Breast epithelium (tissue), 3 donors: ENCODE data around the gene ZNF407.

Source experiments
- POLR2AphosphoS5 ChIP-seq, 3 donors: sonication (generic); formaldehyde crosslinking; IDR thresholded peaks; one replicate each; pipeline ENCODE4 v1.6.1; 2017; ENCODE audit warnings: antibody characterized with exemption in 3 of 3
- TF ChIP-seq, protein P1 (sequence below), 3 donors: fragments of 450-650 bp; IDR thresholded peaks; one replicate each; pipeline ENCODE4 v1.5.1; 2016 to 2017; ENCODE audit warnings: antibody characterized with exemption in 3 of 3, mild to moderate bottlenecking in 3 of 3, moderate library complexity in 3 of 3

DNA sequence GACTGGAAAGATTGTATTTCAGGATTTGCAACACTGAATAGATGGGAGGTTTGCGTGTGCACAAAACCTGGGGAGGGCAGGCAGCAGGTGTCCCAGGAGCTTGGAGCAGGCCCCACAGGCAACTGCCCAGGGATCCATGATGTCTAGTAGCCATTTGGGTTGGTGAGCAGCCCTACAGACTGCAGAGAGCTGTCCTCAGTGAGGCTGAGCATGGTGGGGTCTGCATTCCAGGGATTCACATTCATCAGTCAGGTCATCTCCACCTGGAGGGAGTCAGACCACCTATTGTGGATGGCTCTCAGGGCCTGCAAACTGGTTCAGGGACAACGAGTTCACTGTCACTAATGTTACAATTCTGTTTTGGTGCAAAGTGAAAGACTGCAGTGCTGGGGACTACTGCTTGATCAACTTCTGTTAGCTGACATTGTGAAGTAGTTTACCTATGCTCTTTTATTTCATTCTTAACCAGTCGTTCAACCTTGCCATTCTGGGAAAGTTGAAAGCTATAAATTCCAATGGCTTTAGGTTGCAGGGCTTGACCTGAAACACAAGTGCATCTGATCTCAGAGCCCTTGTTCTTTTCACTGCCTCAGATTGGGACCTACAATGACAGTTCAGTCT is 222.6 kb downstream of the ZNF407 start:
- TF ChIP-seq, protein P1, sequence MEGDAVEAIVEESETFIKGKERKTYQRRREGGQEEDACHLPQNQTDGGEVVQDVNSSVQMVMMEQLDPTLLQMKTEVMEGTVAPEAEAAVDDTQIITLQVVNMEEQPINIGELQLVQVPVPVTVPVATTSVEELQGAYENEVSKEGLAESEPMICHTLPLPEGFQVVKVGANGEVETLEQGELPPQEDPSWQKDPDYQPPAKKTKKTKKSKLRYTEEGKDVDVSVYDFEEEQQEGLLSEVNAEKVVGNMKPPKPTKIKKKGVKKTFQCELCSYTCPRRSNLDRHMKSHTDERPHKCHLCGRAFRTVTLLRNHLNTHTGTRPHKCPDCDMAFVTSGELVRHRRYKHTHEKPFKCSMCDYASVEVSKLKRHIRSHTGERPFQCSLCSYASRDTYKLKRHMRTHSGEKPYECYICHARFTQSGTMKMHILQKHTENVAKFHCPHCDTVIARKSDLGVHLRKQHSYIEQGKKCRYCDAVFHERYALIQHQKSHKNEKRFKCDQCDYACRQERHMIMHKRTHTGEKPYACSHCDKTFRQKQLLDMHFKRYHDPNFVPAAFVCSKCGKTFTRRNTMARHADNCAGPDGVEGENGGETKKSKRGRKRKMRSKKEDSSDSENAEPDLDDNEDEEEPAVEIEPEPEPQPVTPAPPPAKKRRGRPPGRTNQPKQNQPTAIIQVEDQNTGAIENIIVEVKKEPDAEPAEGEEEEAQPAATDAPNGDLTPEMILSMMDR (IDR thresholded peaks at IDR 0.05) = no peak
- TF ChIP-seq POLR2AphosphoS5 (IDR thresholded peaks at IDR 0.05) = no peak
